ENCODE measurements around the gene ZNF74.

The ZNF74 gene

DNA sequence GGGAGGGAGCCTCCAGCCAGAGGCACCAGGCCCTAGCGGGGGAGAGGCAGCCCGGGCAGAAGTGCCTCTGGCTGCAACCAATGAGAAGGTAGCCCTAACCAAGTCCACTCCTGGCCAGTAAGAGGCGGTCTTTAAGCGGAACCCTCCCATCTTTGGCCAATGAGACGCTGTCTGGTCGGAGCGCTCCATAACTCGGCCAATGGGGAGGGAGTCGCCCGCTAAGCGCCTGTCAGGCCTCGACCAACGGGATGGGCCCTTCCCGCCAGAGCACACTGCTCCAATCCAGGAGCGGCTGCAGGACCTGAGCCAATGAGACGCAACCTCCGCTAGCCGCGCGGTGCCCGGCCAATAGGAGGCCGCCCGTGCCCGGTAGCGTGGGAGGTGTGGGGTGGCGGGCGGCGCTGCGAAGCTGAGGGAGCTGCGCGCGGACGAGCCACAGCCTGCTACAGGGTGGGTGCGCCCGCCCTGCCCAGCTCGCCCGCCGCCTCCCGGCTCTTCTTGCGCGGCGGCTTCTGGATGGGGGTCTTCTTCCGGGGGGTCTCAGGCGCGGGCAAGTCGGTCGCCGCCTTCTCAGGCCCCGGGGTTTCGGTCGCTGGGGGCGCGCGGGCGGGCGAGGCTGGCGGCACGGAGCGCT lies 31.1 kb downstream of the ZNF74 start:
- no peak overlapping the region for H2AFZ ChIP-seq (ENCODE audit: low read length)
- H3K27ac ChIP-seq (replicated peaks; ENCODE audit: low read length) = no peak overlapping the region
- no peak overlapping the region for H3K9ac ChIP-seq (ENCODE audit: low read depth, low read length, poor library complexity)
- peaks cover 14 to 22% of the 10 kb centered on the region in 2 donors for H3K4me1 ChIP-seq (ENCODE audit: control insufficient read depth in 2 of 2, insufficient read depth in 1 of 2, low read depth in 1 of 2, low read length in 2 of 2)
- no peak overlapping the region for H2BK15ac ChIP-seq (ENCODE audit: low read length)
- peaks cover 2 to 54% of the 10 kb centered on the region in 2 donors for H3K36me3 ChIP-seq (replicated peaks in 1 of 2; ENCODE audit: control insufficient read depth in 2 of 2, insufficient read depth in 2 of 2, low read length in 2 of 2)
- H4K91ac ChIP-seq (ENCODE audit: low read depth, low read length, poor library complexity) = no peak overlapping the region
- no peak overlapping the region for H2BK12ac ChIP-seq (ENCODE audit: low read length)
- no peak overlapping the region for H3K4ac ChIP-seq (ENCODE audit: low read length)
- no peak overlapping the region for H2AK5ac ChIP-seq (ENCODE audit: low read depth, low read length)
- no peak overlapping the region for H3K18ac ChIP-seq (ENCODE audit: low read length)
- H3K27me3 ChIP-seq (ENCODE audit: control insufficient read depth in 3 of 3, insufficient read depth in 3 of 3, low read depth in 1 of 3, low read length in 3 of 3) = peaks cover 0 to 33% (median 10%) of the 10 kb centered on the region in 3 experiments
- H3K4me2 ChIP-seq (ENCODE audit: insufficient read depth, low read length, poor library complexity, severe bottlenecking) = no peak overlapping the region
- H2BK120ac ChIP-seq (ENCODE audit: low read depth, low read length) = no peak overlapping the region
- no peak overlapping the region for H3K4me3 ChIP-seq (ENCODE audit: low read length in 2 of 2)
- no peak for DNase-seq (ENCODE audit: low spot score)
- H3K9me3 ChIP-seq (replicated peaks in 1 of 2; ENCODE audit: control insufficient read depth in 2 of 2, insufficient read depth in 1 of 2, low read depth in 1 of 2, low read length in 2 of 2) = peaks cover 0 to 3% of the 10 kb centered on the region in 2 donors
- no CpG with 5 or more reads among the region's 59 CpGs for WGBS, 2 donors (ENCODE audit: extremely low coverage in 2 of 2, insufficient read length in 2 of 2, insufficient replicate concordance in 1 of 2)
- no peak overlapping the region for H4K8ac ChIP-seq (ENCODE audit: low read depth, low read length)
- H3K14ac ChIP-seq (ENCODE audit: low read length) = no peak overlapping the region
- peaks cover 2% of the 10 kb centered on the region for H3K79me1 ChIP-seq (ENCODE audit: low read depth, low read length)
- H3K23ac ChIP-seq (ENCODE audit: low read depth, low read length, poor library complexity) = peak overlapping the region; percentile 75
- no peak overlapping the region for H2BK5ac ChIP-seq (ENCODE audit: low read length)

DNA sequence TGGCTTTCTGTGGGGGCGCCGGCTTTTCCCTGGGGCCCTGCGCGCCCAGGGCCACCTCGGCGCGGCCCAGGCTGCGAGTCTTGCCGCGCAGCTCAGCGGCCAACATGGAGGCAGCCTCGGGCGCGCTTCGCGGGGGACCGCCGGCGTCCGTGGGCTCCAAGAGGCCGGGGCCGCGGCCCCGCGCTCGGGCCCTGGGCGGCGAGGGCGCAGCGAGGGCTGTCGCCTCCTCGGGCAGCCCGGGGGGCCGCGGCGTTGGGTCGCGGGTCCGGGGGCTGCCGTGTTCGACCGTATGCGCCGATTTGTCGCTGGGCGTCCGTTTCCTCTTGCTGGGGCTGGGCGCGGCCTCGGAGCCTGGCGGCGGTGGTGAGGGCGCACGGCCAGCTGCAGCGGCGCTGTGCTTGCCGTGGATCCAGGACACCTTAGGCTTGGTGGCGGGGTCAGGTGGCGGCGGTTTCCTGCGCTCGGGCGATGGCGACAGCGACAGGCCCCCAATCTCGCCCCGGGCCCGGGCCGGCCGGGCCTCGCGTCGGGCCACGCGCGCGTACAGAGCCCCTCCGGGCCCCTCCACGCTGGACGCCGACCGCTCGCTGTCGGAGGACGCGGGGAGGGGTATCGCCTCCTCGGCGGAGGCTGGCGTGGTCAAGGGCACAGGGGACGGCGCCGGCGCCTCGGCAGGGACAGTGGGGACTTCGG lies 31.8 kb downstream of the ZNF74 start:
- no peak for DNase-seq (ENCODE audit: low spot score)
- H3K27me3 ChIP-seq (ENCODE audit: control insufficient read depth in 3 of 3, insufficient read depth in 3 of 3, low read depth in 1 of 3, low read length in 3 of 3) = peaks cover 0 to 40% (median 16%) of the 10 kb centered on the region in 3 experiments
- peaks cover 18% of the 10 kb centered on the region in 2 donors for H3K4me1 ChIP-seq (ENCODE audit: control insufficient read depth in 2 of 2, insufficient read depth in 1 of 2, low read depth in 1 of 2, low read length in 2 of 2)
- H3K79me1 ChIP-seq (ENCODE audit: low read depth, low read length) = peaks cover 2% of the 10 kb centered on the region
- WGBS, 2 donors (ENCODE audit: extremely low coverage in 2 of 2, insufficient read length in 2 of 2, insufficient replicate concordance in 1 of 2) = no CpG with 5 or more reads among the region's 96 CpGs
- no peak overlapping the region for H2BK5ac ChIP-seq (ENCODE audit: low read length)
- H3K14ac ChIP-seq (ENCODE audit: low read length) = peak overlapping the region; percentile 71
- H3K23ac ChIP-seq (ENCODE audit: low read depth, low read length, poor library complexity) = peak overlapping the region; percentile 95
- peak overlapping the region; percentile 11 for H3K4me2 ChIP-seq (ENCODE audit: insufficient read depth, low read length, poor library complexity, severe bottlenecking)
- H2BK15ac ChIP-seq (ENCODE audit: low read length) = peak overlapping the region; percentile 33
- peaks cover 0 to 9% of the 10 kb centered on the region in 2 donors for H3K9me3 ChIP-seq (replicated peaks in 1 of 2; ENCODE audit: control insufficient read depth in 2 of 2, insufficient read depth in 1 of 2, low read depth in 1 of 2, low read length in 2 of 2)
- peaks cover 2 to 60% of the 10 kb centered on the region in 2 donors for H3K36me3 ChIP-seq (replicated peaks in 1 of 2; ENCODE audit: control insufficient read depth in 2 of 2, insufficient read depth in 2 of 2, low read length in 2 of 2)
- H2AFZ ChIP-seq (ENCODE audit: low read length) = no peak overlapping the region
- no peak overlapping the region for H3K4ac ChIP-seq (ENCODE audit: low read length)
- H3K4me3 ChIP-seq (ENCODE audit: low read length in 2 of 2) = no peak overlapping the region
- H3K27ac ChIP-seq (replicated peaks; ENCODE audit: low read length) = no peak overlapping the region
- H4K8ac ChIP-seq (ENCODE audit: low read depth, low read length) = no peak overlapping the region
- H2BK120ac ChIP-seq (ENCODE audit: low read depth, low read length) = no peak overlapping the region
- no peak overlapping the region for H3K9ac ChIP-seq (ENCODE audit: low read depth, low read length, poor library complexity)
- peak overlapping the region; percentile 10 for H2BK12ac ChIP-seq (ENCODE audit: low read length)
- no peak overlapping the region for H4K91ac ChIP-seq (ENCODE audit: low read depth, low read length, poor library complexity)
- no peak overlapping the region for H2AK5ac ChIP-seq (ENCODE audit: low read depth, low read length)
- no peak overlapping the region for H3K18ac ChIP-seq (ENCODE audit: low read length)

DNA sequence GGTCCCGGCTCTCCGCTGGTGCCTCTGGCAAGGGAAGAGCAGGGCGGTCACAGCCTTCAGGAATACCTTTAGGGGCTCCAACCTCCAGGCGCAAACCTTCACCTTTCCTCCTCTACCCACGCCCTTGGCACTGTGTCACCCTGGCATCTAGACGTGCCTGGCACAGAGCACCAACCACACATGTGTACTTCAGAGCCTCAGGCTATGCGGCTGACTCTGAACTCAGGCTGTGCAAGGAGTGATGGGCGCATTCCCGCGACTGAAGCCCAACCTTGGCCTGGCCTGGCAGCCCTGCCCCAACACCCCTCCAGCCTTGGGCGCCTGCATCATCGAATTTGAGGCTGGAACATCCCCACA lies 32.3 kb downstream of the ZNF74 start:
- WGBS, 2 donors (ENCODE audit: extremely low coverage in 2 of 2, insufficient read length in 2 of 2, insufficient replicate concordance in 1 of 2) = no CpG with 5 or more reads among the region's 12 CpGs
- H2AFZ ChIP-seq (ENCODE audit: low read length) = no peak overlapping the region

More for the DNA sequence above, 32.3 kb downstream of the ZNF74 start:
- Histone ChIP-seq H3K9me3 (replicated peaks in 1 of 2; ENCODE audit: control insufficient read depth in 2 of 2, insufficient read depth in 1 of 2, low read depth in 1 of 2, low read length in 2 of 2) (peaks cover 0 to 9% of the 10 kb centered on the region in 2 donors), H4K91ac (ENCODE audit: low read depth, low read length, poor library complexity) (no peak overlapping the region), H3K4me3 (ENCODE audit: low read length in 2 of 2) (no peak overlapping the region), H3K4me1 (ENCODE audit: control insufficient read depth in 2 of 2, insufficient read depth in 1 of 2, low read depth in 1 of 2, low read length in 2 of 2) (peaks cover 18 to 20% of the 10 kb centered on the region in 2 donors), H3K18ac (ENCODE audit: low read length) (peak overlapping the region; percentile 38), H2BK5ac (ENCODE audit: low read length) (no peak overlapping the region), H3K9ac (ENCODE audit: low read depth, low read length, poor library complexity) (peak overlapping the region; percentile 60), H3K27ac (replicated peaks; ENCODE audit: low read length) (no peak overlapping the region), H2AK5ac (ENCODE audit: low read depth, low read length) (no peak overlapping the region), H3K14ac (ENCODE audit: low read length) (peak overlapping the region; percentile 71), H3K27me3 (ENCODE audit: control insufficient read depth in 3 of 3, insufficient read depth in 3 of 3, low read depth in 1 of 3, low read length in 3 of 3) (peaks cover 0 to 45% (median 21%) of the 10 kb centered on the region in 3 experiments), H3K4me2 (ENCODE audit: insufficient read depth, low read length, poor library complexity, severe bottlenecking) (no peak overlapping the region), H2BK12ac (ENCODE audit: low read length) (no peak overlapping the region), H3K4ac (ENCODE audit: low read length) (no peak overlapping the region), H2BK15ac (ENCODE audit: low read length) (peak overlapping the region; percentile 33), H4K8ac (ENCODE audit: low read depth, low read length) (no peak overlapping the region), H2BK120ac (ENCODE audit: low read depth, low read length) (no peak overlapping the region), H3K36me3 (replicated peaks in 1 of 2; ENCODE audit: control insufficient read depth in 2 of 2, insufficient read depth in 2 of 2, low read length in 2 of 2) (peaks cover 2 to 61% of the 10 kb centered on the region in 2 donors), H3K23ac (ENCODE audit: low read depth, low read length, poor library complexity) (peak overlapping the region; percentile 95), H3K79me1 (ENCODE audit: low read depth, low read length) (peaks cover 5% of the 10 kb centered on the region)
- no peak for DNase-seq (ENCODE audit: low spot score)
